GM13976 (cell line): ENCODE measurements around the gene GATAD2A.

Experiments used
- DNase-seq: peaks from one replicate; pipeline ENCODE4 v3.0.0; 2012; ENCODE audit warnings: low spot score
- in situ Hi-C: fragments of 300-500 bp; cut with MboI; formaldehyde crosslinking; loops from one replicate; pipeline ENCODE4 v1.12.0; 2022; ENCODE audit warnings: low sequenced_read_pairs, mixed read lengths, inconsistent platforms; ENCODE audit not compliant: unreplicated experiment
- TF ChIP-seq, protein P1 (sequence below): IDR thresholded peaks from 2 replicates; pipeline ENCODE4 v1.5.1; 2012; ENCODE audit warnings: borderline replicate concordance, mild to moderate bottlenecking; ENCODE audit not compliant: insufficient read depth; ENCODE audit errors: extremely low read depth, missing control alignments, control extremely low read depth

Gene GATAD2A

DNA sequence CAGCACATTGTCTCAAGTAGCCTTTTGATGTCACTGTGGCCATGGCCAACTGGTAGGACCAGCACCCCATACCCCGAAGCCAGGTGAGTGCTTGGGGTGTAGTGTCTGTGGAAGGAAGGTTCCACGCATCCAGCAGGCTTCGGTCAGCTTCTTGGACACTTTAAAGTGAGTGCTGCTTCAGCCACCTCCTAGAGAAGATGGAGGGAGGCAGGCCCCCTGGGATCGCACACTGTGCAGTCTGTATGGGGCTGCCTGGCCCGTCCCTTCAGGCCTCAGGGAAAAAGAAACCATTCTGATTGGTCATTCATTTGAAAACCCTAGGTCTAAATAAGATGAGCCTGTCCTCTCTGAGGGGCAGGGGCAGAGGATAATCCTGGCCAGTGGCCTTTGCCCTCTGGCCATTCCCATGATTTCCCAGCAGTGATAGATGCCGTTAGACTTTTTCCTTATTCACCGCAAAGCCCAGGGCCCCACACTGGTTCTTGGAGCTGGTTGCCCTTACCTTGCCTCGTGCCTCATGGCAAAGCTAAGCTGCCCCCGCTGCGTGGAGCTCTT, 30.7 kb downstream of the GATAD2A start:
- TF ChIP-seq, protein P1, sequence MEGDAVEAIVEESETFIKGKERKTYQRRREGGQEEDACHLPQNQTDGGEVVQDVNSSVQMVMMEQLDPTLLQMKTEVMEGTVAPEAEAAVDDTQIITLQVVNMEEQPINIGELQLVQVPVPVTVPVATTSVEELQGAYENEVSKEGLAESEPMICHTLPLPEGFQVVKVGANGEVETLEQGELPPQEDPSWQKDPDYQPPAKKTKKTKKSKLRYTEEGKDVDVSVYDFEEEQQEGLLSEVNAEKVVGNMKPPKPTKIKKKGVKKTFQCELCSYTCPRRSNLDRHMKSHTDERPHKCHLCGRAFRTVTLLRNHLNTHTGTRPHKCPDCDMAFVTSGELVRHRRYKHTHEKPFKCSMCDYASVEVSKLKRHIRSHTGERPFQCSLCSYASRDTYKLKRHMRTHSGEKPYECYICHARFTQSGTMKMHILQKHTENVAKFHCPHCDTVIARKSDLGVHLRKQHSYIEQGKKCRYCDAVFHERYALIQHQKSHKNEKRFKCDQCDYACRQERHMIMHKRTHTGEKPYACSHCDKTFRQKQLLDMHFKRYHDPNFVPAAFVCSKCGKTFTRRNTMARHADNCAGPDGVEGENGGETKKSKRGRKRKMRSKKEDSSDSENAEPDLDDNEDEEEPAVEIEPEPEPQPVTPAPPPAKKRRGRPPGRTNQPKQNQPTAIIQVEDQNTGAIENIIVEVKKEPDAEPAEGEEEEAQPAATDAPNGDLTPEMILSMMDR: no peak
- in situ Hi-C loops: no loop called here
- no peak for DNase-seq

GRCh38 chr19:19438366-19439175, 33.1 kb downstream of the GATAD2A start:
- DNase-seq: no peak
- in situ Hi-C loops: no loop called here
- TF ChIP-seq, protein P1: no peak

- in situ Hi-C loops: no loop called here
- TF ChIP-seq, protein P1: no peak
- DNase-seq: no peak
These were observed 33.7 kb downstream of the GATAD2A start for GRCh38 chr19:19439176-19439482.

GRCh38 chr19:19443283-19443682, 37.8 kb downstream of the GATAD2A start:
- TF ChIP-seq, protein P1: no peak

DNA sequence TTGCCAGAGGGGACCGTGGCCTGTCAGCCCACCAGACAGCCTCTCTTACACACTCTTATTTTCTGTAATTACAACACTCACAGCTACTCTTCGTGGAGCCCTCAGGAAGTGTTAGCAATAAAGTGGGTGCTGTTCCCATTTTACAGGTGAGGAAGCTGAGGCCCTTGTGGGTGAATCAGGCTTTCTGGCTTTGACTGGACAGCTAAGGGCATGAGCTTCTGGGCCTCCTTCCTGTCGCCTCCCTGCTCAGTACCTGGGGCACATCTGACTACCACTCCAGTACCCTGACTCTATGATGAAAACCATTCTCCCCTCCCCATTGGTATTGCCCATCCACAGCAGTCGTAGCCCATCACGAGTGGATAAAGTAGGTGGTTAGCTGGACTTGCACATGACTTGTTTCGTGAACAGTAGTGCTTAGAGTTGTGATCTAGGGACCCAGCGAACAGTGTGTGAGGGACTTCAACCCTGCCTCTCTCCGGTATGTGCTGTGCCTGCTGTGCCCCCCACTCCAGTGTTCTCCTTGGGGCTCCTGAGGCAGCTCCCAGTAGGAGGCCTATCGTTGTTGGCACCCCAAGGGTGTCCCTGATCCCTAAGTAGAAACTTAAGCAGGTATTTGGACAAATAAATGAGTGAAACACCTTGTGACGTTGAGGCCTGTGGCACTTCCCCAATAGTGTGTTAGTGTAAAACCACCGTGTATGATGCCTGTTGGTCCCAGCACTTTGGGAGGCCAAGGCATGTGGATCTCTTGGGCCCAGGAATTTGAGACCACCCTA, 38.6 kb downstream of the GATAD2A start:
- no peak for DNase-seq
- TF ChIP-seq, protein P1: no peak
- in situ Hi-C loops: no loop called here

More at GRCh38 chr19:19443283-19443682, 37.8 kb downstream of the GATAD2A start:
- in situ Hi-C loops: no loop called here
- no peak for DNase-seq

- TF ChIP-seq, protein P1: no peak
- no peak for DNase-seq
- in situ Hi-C loops: no loop called here
These were observed 39.2 kb downstream of the GATAD2A start for GRCh38 chr19:19444681-19445155.
